HEK293 (cell line): Measurements from ENCODE around the gene NOVA2.

Experiments used
- BCL11A ChIP-seq: fragments of 450-650 bp; formaldehyde crosslinking; IDR thresholded peaks from 2 replicates; pipeline ENCODE4 v1.5.1; 2016; ENCODE audit warnings: low read depth, missing biosample characterization, missing genetic modification characterization
- GLI2 ChIP-seq: fragments of 450-650 bp; formaldehyde crosslinking; IDR thresholded peaks from 2 replicates; pipeline ENCODE4; 2017; ENCODE audit warnings: missing biosample characterization, missing genetic modification characterization, low read depth, borderline replicate concordance
- KLF10 ChIP-seq: fragments of 450-650 bp; IDR thresholded peaks from 2 replicates; pipeline ENCODE4 v1.5.1; 2018; ENCODE audit warnings: missing biosample characterization, mild to moderate bottlenecking, missing genetic modification characterization
- OSR2 ChIP-seq: fragments of 450-650 bp; formaldehyde crosslinking; IDR thresholded peaks from 2 replicates; pipeline ENCODE4 v1.5.1; 2016; ENCODE audit warnings: missing biosample characterization, missing genetic modification characterization
- RBAK ChIP-seq: fragments of 450-650 bp; formaldehyde crosslinking; IDR thresholded peaks from 2 replicates; pipeline ENCODE4 v1.5.1; 2016; ENCODE audit warnings: missing biosample characterization, missing genetic modification characterization
- YY1 ChIP-seq: fragments of 450-650 bp; formaldehyde crosslinking; IDR thresholded peaks from 2 replicates; pipeline ENCODE4 v1.5.1; 2018; ENCODE audit warnings: missing biosample characterization, missing genetic modification characterization
- YY2 ChIP-seq: fragments of 450-650 bp; formaldehyde crosslinking; IDR thresholded peaks from 2 replicates; pipeline ENCODE4 v1.5.1; 2016; ENCODE audit warnings: missing biosample characterization, missing genetic modification characterization
- ZBTB10 ChIP-seq: fragments of 450-650 bp; formaldehyde crosslinking; IDR thresholded peaks from 2 replicates; pipeline ENCODE4 v1.5.1; 2016; ENCODE audit warnings: missing biosample characterization, missing genetic modification characterization
- ZBTB21 ChIP-seq: fragments of 450-650 bp; formaldehyde crosslinking; IDR thresholded peaks from 2 replicates; pipeline ENCODE4 v1.5.1; 2017; ENCODE audit warnings: missing biosample characterization, missing genetic modification characterization
- ZNF121 ChIP-seq: fragments of 450-650 bp; formaldehyde crosslinking; IDR thresholded peaks from 2 replicates; pipeline ENCODE4 v1.5.1; 2016; ENCODE audit warnings: missing biosample characterization, missing genetic modification characterization
- ZNF133 ChIP-seq: fragments of 450-650 bp; formaldehyde crosslinking; IDR thresholded peaks from 2 replicates; pipeline ENCODE4 v1.5.1; 2016; ENCODE audit warnings: missing biosample characterization, missing genetic modification characterization
- ZNF211 ChIP-seq: fragments of 450-650 bp; formaldehyde crosslinking; IDR thresholded peaks from 2 replicates; pipeline ENCODE4 v1.5.1; 2016; ENCODE audit warnings: low read depth, missing biosample characterization, missing genetic modification characterization
- ZNF24 ChIP-seq: fragments of 450-650 bp; formaldehyde crosslinking; IDR thresholded peaks from 2 replicates; pipeline ENCODE4 v1.5.1; 2016; ENCODE audit warnings: missing biosample characterization, missing genetic modification characterization
- ZNF350 ChIP-seq: fragments of 450-650 bp; formaldehyde crosslinking; IDR thresholded peaks from 2 replicates; pipeline ENCODE4 v1.5.0; 2017; ENCODE audit warnings: missing biosample characterization, mild to moderate bottlenecking, missing genetic modification characterization
- ZNF366 ChIP-seq: fragments of 450-650 bp; formaldehyde crosslinking; conservative IDR thresholded peaks from 2 replicates; pipeline ENCODE4 v1.5.1; 2016; ENCODE audit warnings: missing biosample characterization, missing genetic modification characterization
- ZNF48 ChIP-seq: fragments of 450-650 bp; formaldehyde crosslinking; IDR thresholded peaks from 2 replicates; pipeline ENCODE4 v1.5.1; 2016; ENCODE audit warnings: missing biosample characterization, missing genetic modification characterization
- ZNF488 ChIP-seq: fragments of 450-650 bp; formaldehyde crosslinking; IDR thresholded peaks from 2 replicates; pipeline ENCODE4 v1.5.1; 2016; ENCODE audit warnings: missing biosample characterization, missing genetic modification characterization
- ZNF513 ChIP-seq: fragments of 450-650 bp; IDR thresholded peaks from 2 replicates; pipeline ENCODE4 v1.5.1; 2018; ENCODE audit warnings: missing biosample characterization, missing genetic modification characterization
- ZNF514 ChIP-seq: fragments of 450-650 bp; formaldehyde crosslinking; IDR thresholded peaks from 2 replicates; pipeline ENCODE4 v1.5.1; 2016; ENCODE audit warnings: missing biosample characterization, missing genetic modification characterization
- ZNF521 ChIP-seq: fragments of 450-650 bp; formaldehyde crosslinking; IDR thresholded peaks from 2 replicates; pipeline ENCODE4 v1.5.1; 2017; ENCODE audit warnings: missing biosample characterization, mild to moderate bottlenecking, missing genetic modification characterization
- ZNF530 ChIP-seq: fragments of 450-650 bp; formaldehyde crosslinking; IDR thresholded peaks from 2 replicates; pipeline ENCODE4 v1.5.1; 2016; ENCODE audit warnings: low read depth, missing biosample characterization, missing genetic modification characterization
- TF ChIP-seq, protein P1 (sequence below): fragments of 450-650 bp; formaldehyde crosslinking; optimal IDR thresholded peaks from 2 replicates; pipeline ENCODE3; 2016; ENCODE audit warnings: missing biosample characterization, mild to moderate bottlenecking, missing genetic modification characterization
- TF ChIP-seq, protein P2 (sequence below): fragments of 450-650 bp; formaldehyde crosslinking; IDR thresholded peaks from 2 replicates; pipeline ENCODE4 v1.5.1; 2016; ENCODE audit warnings: missing biosample characterization, missing genetic modification characterization
- TF ChIP-seq, protein P3 (sequence below): fragments of 450-650 bp; formaldehyde crosslinking; IDR thresholded peaks from 2 replicates; pipeline ENCODE4 v1.5.1; 2016; ENCODE audit warnings: missing biosample characterization, missing genetic modification characterization
- TF ChIP-seq, protein P4 (sequence below): fragments of 450-650 bp; formaldehyde crosslinking; IDR thresholded peaks from 2 replicates; pipeline ENCODE4 v1.5.1; 2016; ENCODE audit warnings: missing biosample characterization, missing genetic modification characterization

The NOVA2 gene

DNA sequence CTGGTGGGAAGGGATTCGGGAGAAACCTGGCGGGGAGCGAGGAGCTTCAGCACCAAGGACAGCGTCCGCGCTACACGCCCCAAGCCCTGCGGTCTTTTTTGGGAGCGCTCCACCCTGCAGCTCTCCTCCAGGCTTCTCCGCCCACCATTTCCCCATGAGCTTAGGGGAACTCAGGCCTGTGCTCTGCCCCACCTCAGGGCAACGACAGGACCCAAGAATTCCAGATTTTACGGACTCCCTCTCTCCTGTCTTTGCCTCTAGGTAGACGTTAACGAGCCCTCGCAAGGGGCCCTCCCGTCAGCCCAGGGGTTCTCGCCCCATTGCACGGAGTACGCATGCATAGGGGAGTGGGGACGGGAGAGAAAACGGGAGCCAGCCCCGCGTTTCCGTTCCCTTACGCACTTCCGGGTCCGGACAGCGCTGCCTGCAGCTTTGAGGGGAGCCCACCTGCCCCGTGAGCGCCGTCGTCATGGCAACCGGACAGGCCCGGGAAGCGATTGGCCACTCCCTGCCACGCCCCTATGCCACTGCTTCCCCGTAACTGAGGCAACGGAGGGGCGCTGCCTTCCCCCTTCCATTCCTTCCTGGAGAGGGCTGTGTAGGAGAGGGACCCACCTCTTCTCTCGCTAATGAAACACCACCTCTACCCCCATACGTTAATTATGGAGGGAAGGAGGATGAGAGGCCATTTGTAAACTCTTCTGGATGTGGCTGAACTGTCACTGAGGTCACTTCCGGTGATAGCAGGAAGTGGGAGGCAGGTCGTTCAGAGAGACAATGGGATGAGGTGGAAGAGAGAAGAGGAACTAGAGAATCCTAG lies 20.8 kb downstream of the NOVA2 start (continued):
- no peak for TF ChIP-seq ZNF513 (tag by site-specific recombination)
- TF ChIP-seq OSR2 (tag by site-specific recombination) = no peak
- peak; percentile 64 for TF ChIP-seq ZBTB21
- no peak for TF ChIP-seq ZNF121
- no peak; the same call in 1 of the 2 replicates for TF ChIP-seq YY1 (tag by site-specific recombination)
- TF ChIP-seq BCL11A (tag by site-specific recombination) = no peak
- TF ChIP-seq, protein P1, sequence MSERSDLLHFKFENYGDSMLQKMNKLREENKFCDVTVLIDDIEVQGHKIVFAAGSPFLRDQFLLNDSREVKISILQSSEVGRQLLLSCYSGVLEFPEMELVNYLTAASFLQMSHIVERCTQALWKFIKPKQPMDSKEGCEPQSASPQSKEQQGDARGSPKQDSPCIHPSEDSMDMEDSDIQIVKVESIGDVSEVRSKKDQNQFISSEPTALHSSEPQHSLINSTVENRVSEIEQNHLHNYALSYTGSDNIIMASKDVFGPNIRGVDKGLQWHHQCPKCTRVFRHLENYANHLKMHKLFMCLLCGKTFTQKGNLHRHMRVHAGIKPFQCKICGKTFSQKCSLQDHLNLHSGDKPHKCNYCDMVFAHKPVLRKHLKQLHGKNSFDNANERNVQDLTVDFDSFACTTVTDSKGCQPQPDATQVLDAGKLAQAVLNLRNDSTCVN (tag by site-specific recombination) = peak; percentile 46
- no peak for TF ChIP-seq RBAK (tag by site-specific recombination)
- TF ChIP-seq ZNF48 = no peak
- TF ChIP-seq, protein P2, sequence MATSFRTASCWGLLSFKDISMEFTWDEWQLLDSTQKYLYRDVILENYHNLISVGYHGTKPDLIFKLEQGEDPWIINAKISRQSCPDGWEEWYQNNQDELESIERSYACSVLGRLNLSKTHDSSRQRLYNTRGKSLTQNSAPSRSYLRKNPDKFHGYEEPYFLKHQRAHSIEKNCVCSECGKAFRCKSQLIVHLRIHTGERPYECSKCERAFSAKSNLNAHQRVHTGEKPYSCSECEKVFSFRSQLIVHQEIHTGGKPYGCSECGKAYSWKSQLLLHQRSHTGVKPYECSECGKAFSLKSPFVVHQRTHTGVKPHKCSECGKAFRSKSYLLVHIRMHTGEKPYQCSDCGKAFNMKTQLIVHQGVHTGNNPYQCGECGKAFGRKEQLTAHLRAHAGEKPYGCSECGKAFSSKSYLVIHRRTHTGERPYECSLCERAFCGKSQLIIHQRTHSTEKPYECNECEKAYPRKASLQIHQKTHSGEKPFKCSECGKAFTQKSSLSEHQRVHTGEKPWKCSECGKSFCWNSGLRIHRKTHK = no peak
- no peak for TF ChIP-seq ZNF24
- TF ChIP-seq ZNF366 (tag by site-specific recombination) = peak; percentile 69
- no peak for TF ChIP-seq ZNF133 (tag by site-specific recombination)
- TF ChIP-seq ZNF488 (tag by site-specific recombination) = no peak
- TF ChIP-seq YY2 = peak; percentile 72; the same call in 1 of the 2 replicates
- TF ChIP-seq ZNF530 (tag by site-specific recombination) = no peak
- no peak for TF ChIP-seq GLI2
- TF ChIP-seq, protein P3, sequence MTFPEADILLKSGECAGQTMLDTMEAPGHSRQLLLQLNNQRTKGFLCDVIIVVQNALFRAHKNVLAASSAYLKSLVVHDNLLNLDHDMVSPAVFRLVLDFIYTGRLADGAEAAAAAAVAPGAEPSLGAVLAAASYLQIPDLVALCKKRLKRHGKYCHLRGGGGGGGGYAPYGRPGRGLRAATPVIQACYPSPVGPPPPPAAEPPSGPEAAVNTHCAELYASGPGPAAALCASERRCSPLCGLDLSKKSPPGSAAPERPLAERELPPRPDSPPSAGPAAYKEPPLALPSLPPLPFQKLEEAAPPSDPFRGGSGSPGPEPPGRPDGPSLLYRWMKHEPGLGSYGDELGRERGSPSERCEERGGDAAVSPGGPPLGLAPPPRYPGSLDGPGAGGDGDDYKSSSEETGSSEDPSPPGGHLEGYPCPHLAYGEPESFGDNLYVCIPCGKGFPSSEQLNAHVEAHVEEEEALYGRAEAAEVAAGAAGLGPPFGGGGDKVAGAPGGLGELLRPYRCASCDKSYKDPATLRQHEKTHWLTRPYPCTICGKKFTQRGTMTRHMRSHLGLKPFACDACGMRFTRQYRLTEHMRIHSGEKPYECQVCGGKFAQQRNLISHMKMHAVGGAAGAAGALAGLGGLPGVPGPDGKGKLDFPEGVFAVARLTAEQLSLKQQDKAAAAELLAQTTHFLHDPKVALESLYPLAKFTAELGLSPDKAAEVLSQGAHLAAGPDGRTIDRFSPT (tag by site-specific recombination) = no peak
- peak; percentile 97 for TF ChIP-seq KLF10 (tag by site-specific recombination)
- TF ChIP-seq ZNF514 = no peak
- TF ChIP-seq, protein P4, sequence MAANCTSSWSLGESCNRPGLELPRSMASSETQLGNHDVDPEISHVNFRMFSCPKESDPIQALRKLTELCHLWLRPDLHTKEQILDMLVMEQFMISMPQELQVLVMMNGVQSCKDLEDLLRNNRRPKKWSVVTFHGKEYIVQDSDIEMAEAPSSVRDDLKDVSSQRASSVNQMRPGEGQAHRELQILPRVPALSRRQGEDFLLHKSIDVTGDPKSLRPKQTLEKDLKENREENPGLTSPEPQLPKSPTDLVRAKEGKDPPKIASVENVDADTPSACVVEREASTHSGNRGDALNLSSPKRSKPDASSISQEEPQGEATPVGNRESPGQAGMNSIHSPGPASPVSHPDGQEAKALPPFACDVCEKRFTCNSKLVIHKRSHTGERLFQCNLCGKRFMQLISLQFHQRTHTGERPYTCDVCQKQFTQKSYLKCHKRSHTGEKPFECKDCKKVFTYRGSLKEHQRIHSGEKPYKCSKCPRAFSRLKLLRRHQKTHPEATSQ (tag by site-specific recombination) = no peak
- no peak for TF ChIP-seq ZNF350 (tag by site-specific recombination)
- no peak for TF ChIP-seq ZNF211 (tag by site-specific recombination)
- TF ChIP-seq ZBTB10 (tag by site-specific recombination) = peak; percentile 82
- TF ChIP-seq ZNF521 (tag by site-specific recombination) = no peak
